Skeletal muscle satellite cell (primary cell): ENCODE results near the gene APEX1.
A peak's percentile ranks its signal among the peaks of the same experiment; 100 is the strongest.

ENCODE experiments used
- H3K27me3 ChIP-seq: 2 replicates; pipeline ENCODE4 v1.7.0; 2013; ENCODE audit warnings: low read length; ENCODE audit not compliant: control insufficient read depth, insufficient read depth
- H3K36me3 ChIP-seq: 2 replicates; pipeline ENCODE4 v1.7.0; 2013; ENCODE audit warnings: mild to moderate bottlenecking, control low read depth, low read length; ENCODE audit not compliant: insufficient read depth
- H3K4me1 ChIP-seq: 2 replicates; pipeline ENCODE4 v1.7.0; 2013; ENCODE audit warnings: low read length; ENCODE audit not compliant: control insufficient read depth, insufficient read depth
- H3K4me2 ChIP-seq: 2 replicates; pipeline ENCODE4 v1.7.0; 2013; ENCODE audit warnings: mild to moderate bottlenecking, low read length
- H3K4me3 ChIP-seq: 2 replicates; pipeline ENCODE4 v1.7.0; 2013; ENCODE audit warnings: low read length
- H3K9ac ChIP-seq: 2 replicates; pipeline ENCODE4 v1.7.0; 2013; ENCODE audit warnings: mild to moderate bottlenecking, low read depth, low read length, moderate library complexity
- H3K9me3 ChIP-seq: replicated peaks from 2 replicates; pipeline ENCODE4 v1.7.0; 2013; ENCODE audit warnings: mild to moderate bottlenecking, control low read depth, low read length

The APEX1 gene

DNA sequence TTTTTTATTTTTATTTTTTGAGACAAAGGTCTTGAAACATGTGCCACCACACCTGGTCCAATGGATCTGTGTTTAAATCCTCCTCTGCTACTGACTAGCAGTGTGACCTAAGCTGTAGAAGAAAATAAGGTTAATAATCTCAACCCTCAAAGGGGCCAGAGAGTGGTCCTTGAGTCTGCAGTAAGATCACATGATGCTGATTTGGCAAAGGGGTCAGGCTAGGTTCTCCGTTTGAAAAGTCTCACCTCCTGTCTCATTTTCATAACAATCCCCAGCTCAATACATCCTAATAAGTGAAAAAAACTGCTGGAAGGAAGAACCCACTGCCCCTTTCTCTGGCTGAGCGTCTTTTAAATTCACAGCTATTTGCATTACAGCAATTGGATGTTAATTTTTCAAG, 33.8 kb upstream of the APEX1 start:
- Histone ChIP-seq H3K4me1 (no peaks in the 10 kb centered on the region), H3K4me3 (no peak overlapping the region), H3K4me2 (no peak overlapping the region), H3K9ac (no peak overlapping the region), H3K27me3 (peaks cover 5% of the 10 kb centered on the region), H3K36me3 (no peaks in the 10 kb centered on the region), H3K9me3 (no peaks in the 10 kb centered on the region)

DNA sequence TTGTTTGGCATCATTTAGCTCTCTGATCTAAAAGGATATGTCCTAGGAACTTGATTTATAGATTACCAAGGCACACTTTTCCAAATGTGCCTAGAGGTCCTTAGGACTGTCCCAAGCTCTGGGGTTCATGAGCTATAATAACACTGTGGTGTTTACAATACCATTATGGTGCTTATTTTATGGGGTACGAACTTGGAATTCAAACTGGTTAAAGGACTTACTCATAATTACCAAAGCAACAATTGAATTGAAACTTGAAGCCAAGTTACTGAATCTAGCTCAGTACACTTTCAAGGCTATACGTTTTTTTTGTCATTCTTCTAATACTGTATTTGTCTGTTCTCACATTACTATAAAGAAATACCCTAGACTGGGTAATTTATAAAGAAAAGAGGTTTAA, 32.1 kb upstream of the APEX1 start:
- Histone ChIP-seq H3K9ac (no peak overlapping the region), H3K4me2 (no peak overlapping the region), H3K27me3 (peaks cover 5% of the 10 kb centered on the region), H3K36me3 (no peaks in the 10 kb centered on the region), H3K9me3 (no peaks in the 10 kb centered on the region), H3K4me3 (no peak overlapping the region), H3K4me1 (peaks cover 4% of the 10 kb centered on the region)

DNA sequence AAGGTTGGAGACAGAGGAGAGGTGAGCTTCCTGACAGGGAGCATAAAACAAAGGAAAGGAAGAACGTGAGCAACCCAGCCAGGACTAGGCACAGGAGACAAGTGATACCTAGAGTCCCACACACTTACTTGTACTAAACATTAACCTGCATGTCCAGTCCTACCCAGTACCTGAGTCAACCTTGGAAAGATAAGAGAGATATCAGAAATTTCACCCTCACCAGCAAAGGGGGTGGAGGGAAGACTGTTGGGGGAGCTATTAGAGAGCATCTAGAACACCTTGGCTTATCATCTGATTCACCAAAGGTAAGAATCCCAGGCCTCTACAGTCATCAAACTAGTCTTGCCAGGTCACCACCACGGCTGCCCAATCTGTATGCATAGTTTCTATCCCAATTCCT, 30.2 kb upstream of the APEX1 start:
- Histone ChIP-seq H3K9ac (no peak overlapping the region), H3K4me2 (no peak overlapping the region), H3K36me3 (no peaks in the 10 kb centered on the region), H3K4me3 (no peak overlapping the region), H3K4me1 (peaks cover 4% of the 10 kb centered on the region), H3K27me3 (peaks cover 5% of the 10 kb centered on the region), H3K9me3 (no peaks in the 10 kb centered on the region)

DNA sequence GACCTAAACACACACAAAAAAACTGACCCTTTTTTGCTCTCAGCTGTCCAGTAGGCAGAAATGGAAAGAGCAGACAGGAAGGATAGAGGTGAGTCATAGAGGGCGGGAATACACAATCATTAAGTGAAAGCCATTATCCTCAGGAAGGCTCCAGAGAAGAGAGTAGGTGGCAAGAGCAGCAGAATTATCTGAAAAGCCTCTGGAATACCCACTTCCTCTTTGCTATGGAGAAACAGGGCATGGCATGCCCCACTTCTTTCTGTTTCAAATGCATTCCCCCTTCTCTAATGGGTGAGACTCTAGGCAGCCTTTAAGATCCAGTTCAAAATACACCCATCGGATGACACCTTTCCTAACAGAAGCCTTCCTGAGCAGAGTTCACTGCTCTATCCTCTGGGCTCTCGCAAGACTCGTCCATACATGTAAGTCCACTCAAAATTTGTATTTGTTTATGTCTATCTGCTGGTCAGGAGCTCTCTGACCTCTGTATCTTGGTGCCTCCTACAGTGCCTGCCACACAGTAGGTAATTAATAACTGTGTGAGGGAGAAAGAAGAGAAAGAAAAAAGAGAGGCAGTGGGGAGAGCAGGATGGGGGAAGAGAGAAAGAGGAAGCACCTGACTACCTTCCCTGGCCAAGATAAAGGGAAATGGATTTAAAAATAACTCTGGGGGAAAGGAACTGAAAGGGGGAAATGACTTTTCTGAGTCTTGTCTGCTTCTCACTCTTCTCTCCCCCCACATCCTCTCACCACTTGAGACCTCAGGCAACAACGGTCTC, 27.6 kb upstream of the APEX1 start:
- Histone ChIP-seq H3K9ac (no peak overlapping the region), H3K4me3 (no peak overlapping the region)

GRCh38 chr14:20428010-20428365, 27.0 kb upstream of the APEX1 start:
- peaks cover 9% of the 10 kb centered on the region for H3K4me1 ChIP-seq
- no peak overlapping the region for H3K9ac ChIP-seq
- no peaks in the 10 kb centered on the region for H3K36me3 ChIP-seq
- H3K4me2 ChIP-seq: no peak overlapping the region
- peaks cover 5% of the 10 kb centered on the region for H3K27me3 ChIP-seq
- H3K9me3 ChIP-seq: no peaks in the 10 kb centered on the region
- H3K4me3 ChIP-seq: no peak overlapping the region

More for the DNA sequence above, 27.6 kb upstream of the APEX1 start:
- H3K27me3 ChIP-seq: peaks cover 5% of the 10 kb centered on the region
- no peaks in the 10 kb centered on the region for H3K9me3 ChIP-seq
- peaks cover 9% of the 10 kb centered on the region for H3K4me1 ChIP-seq
- H3K36me3 ChIP-seq: no peaks in the 10 kb centered on the region
- peak overlapping the region; percentile 13 for H3K4me2 ChIP-seq

GRCh38 chr14:20428802-20429201, 26.2 kb upstream of the APEX1 start:
- peaks cover 5% of the 10 kb centered on the region for H3K27me3 ChIP-seq
- H3K4me1 ChIP-seq: peaks cover 9% of the 10 kb centered on the region
- H3K9ac ChIP-seq: no peak overlapping the region
- no peak overlapping the region for H3K4me3 ChIP-seq
- H3K9me3 ChIP-seq: no peaks in the 10 kb centered on the region
- no peaks in the 10 kb centered on the region for H3K36me3 ChIP-seq
- H3K4me2 ChIP-seq: no peak overlapping the region

DNA sequence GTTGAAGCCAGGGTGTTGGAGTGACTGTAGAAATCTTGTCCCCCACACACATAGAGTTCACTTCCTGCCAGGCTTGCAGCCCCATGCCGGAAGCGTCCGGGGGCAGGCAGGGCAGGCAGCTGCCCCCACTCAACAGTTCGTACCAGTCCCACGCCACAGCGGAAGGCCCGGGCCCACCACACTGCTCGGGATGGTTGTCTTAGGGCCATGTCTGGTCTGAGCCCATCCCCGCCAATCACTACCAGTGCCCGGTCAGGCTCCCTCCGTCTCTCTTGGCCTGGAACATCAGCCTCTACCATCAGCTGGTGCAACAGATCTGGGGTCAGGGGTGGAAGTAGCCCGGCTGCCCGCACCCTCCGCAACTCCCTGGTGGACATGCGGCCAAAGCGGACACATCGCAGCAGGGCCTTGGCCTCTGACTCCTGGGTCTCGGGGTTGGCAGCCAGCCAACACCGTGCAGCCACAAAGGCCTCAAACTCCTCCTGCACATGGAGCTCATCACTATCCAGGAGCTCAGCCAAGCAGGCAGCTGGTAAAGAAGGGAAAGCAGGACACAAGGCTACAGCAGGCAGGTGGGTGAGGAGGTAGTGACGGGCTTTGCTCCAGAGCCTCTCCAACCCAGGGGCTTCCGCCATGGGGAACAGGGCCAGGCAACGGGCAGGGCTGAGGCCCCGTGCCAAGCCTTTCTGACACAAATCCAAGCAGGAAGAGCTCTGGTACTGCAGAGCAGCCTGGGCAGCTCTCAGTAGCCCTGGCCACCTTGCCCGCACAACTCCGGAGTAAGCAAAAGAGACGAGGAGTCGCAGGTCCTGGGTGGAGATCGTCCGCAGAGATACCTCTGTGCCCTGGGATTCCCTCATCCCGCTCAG, 25.0 kb upstream of the APEX1 start:
- Histone ChIP-seq H3K27me3 (peaks cover under 1% of the 10 kb centered on the region), H3K4me3 (no peak overlapping the region), H3K4me2 (no peak overlapping the region), H3K36me3 (no peaks in the 10 kb centered on the region), H3K9me3 (no peaks in the 10 kb centered on the region), H3K4me1 (peaks cover 15% of the 10 kb centered on the region), H3K9ac (no peak overlapping the region)

GRCh38 chr14:20434701-20435581, 20.1 kb upstream of the APEX1 start:
- Histone ChIP-seq H3K9me3 (no peaks in the 10 kb centered on the region), H3K36me3 (no peaks in the 10 kb centered on the region), H3K27me3 (no peaks in the 10 kb centered on the region), H3K4me1 (peaks cover 31% of the 10 kb centered on the region), H3K4me2 (peak overlapping the region; percentile 44), H3K9ac (no peak overlapping the region), H3K4me3 (peak overlapping the region; percentile 7)

GRCh38 chr14:20435582-20436362, 19.3 kb upstream of the APEX1 start, which contains the start of gene KLHL33:
Gene KLHL33 (minus strand): TSS chr14:20436166. CDS start chr14:20435811, 355 bp downstream.
- Histone ChIP-seq H3K4me1 (peaks cover 26% of the 10 kb centered on the region), H3K9me3 (no peaks in the 10 kb centered on the region), H3K36me3 (no peaks in the 10 kb centered on the region), H3K9ac (no peak within 1 kb of the TSS), H3K27me3 (no peaks in the 10 kb centered on the region), H3K4me2 (peak within 1 kb of the TSS; percentile 51), H3K4me3 (peak within 1 kb of the TSS; percentile 7)

GRCh38 chr14:20436363-20436755, 18.7 kb upstream of the APEX1 start:
- Histone ChIP-seq H3K9me3 (no peaks in the 10 kb centered on the region), H3K36me3 (no peaks in the 10 kb centered on the region), H3K27me3 (no peaks in the 10 kb centered on the region), H3K9ac (no peak overlapping the region), H3K4me2 (peak overlapping the region; percentile 51), H3K4me1 (peaks cover 26% of the 10 kb centered on the region), H3K4me3 (no peak overlapping the region)
